GM19397 (cell line): ENCODE results near the gene GPR139.

ENCODE experiments used
- ATAC-seq: cut with Tn5 transposase; IDR thresholded peaks from one replicate; pipeline ENCODE4 v1.9.1; 2021; ENCODE audit warnings: mild to moderate bottlenecking, moderate library complexity; ENCODE audit not compliant: unreplicated experiment

GPR139 gene

DNA sequence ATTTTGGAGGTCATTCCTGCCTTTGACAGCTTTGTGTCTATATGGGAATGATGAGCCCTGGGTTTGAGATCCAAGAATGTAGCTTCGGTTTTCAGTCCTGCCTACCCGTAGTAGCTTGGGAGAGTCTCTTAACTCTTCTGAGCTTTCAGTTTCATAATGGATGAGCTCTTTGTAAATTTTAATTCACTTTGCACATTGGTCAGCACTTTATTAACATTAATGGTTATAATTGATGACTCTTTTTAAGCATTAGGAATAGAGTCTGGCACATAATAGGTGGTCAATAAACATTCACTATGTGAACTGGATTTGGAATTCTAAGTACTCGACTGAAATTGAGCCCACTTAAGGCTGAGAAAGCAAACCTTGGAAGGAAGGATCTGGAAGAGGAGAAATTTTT, 17.3 kb downstream of the GPR139 start:
- no peak for ATAC-seq

DNA sequence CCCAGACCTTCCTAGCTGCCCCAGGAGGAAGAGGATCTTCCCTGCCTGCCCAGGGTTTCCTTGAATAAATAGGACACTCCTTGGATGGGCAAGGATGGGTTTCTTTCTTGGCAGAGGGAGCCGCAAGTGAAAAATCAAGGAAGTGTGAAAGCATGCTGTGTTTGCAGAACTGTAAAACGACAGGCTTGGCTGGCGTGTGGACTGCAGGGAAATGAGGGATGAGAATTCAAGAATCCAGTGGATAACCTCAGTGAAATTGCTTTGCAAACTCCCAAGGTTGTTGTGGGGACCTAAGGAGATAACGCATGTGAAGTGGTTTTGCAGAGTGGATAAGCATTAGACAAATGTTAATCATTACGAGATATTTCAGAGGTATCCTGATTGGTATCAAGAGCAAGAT, 20.4 kb downstream of the GPR139 start:
- ATAC-seq: no peak

DNA sequence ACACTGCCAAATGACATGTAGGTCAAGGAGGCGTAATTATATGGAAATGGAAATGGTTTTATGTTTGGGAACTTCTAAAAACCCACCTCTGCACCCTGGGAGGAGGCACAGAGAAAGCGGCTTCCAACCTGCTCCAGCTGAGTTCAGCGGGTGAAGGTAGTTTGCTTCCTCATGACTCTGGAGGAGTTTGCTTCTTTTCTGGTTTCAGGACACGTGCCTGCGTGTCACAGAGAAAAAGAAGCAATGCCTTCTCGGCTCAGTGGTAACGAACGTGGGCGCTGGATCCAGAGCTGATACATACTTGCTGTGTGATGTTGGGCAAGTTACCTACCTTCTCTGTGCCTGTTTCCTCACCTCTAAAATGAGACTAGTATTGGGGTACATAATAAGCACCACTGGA, 22.1 kb downstream of the GPR139 start:
- ATAC-seq: no peak

DNA sequence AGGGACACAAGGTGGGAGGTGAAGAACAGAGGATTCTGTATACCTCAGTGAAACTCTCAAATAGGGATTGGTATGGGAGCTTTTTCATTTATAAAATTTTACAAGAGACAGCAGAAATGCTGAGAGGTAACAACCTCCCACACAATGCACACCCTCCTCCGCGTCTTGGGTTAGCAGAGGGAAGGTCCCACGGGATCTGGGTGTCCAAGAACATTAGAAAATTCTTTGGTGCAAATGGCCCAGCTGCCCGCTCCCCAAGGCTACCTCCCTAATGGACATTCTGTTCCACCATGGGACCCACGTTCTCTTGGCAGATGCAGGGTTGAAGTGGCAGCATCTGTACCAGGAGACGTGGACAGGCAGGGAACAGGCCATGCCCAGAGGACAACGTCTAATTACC, 22.5 kb downstream of the GPR139 start:
- ATAC-seq: no peak

DNA sequence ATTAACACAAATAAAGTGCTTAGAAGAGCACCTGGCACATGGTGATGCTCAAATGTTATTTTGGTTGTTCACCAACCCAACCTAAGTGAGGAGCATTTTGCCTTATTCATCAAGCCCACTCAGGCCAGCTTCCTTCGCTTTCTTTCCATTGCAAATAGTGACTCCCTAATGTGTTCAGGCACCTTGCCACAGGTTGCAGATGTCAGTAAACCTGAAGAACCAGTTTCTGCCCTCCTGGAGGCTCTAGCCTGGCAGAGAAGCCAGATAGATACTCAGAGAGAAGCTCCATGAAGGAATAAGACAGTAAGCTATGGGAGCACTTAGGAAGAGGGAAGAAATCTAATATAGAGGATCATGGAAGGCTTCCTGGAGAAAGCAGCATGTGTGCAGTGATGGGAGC, 23.9 kb downstream of the GPR139 start:
- ATAC-seq: no peak

DNA sequence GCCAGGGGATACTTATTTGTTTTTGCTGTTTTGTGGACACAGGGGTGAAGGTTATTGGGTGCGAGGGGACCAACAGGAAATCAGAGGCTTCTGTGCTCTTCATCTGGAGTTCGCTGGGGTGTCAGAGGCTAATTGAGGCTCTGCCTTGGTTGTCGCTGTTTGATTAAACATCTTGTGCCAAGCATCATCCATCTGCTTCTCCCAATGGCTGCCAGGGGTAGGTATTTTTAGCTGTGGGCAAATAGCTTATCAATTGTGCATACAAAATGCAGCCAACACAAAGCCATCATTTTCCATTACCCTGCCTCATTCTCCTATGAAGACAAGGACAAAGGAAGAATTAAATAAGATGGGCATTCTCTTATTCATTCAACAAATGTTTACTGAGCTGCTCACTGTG, 27.8 kb downstream of the GPR139 start:
- no peak for ATAC-seq

DNA sequence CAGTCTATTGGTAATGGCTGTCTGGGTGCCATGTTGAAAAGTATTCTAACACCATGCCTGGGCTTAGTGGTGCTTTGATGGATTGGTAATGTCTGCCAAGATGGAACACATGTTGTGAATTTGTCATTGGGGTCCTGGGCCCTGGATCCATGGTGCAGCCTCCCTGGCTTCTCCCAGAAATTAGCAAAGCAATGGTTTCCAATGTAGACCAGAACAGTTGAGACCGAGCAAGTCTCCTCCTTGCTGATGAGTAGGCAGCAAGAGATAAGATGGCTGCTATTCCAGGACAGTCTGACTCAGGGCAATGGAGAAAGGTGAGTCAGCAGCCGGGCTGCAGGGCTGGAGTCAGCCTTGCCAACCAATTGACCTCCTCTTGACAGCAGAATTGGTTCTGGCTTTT, 30.8 kb downstream of the GPR139 start:
- ATAC-seq: no peak

DNA sequence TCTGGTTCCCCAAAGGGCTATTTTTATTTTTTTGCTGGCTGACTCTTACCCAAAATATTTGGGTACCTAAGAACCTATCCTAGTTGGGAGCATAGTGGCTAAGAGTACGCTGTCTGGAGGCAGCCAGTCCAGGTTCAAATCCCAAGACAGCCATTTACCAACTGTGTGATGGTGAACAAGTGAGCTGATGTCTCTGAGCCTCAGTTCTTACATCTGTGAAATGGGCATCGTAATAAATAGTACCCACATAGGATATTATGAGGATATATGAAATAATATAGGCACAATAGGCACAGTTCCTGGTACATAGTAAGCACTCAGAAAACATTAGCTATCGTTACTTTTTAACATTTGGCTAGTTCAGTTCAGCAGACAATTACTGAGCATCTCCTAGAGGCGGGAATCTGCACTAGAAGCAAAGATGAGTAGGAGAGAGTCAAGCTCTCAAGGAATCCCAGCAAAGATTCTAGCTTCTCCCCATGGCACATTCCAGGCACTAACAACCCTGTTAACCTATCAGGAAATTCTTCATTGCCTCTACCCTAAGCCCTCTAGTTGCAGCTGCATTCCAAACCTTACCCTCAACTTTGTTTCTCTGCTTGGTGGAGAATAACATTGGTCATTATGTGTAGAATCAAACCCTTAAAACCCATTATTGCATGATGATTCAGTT, 31.6 kb downstream of the GPR139 start:
- no peak for ATAC-seq

DNA sequence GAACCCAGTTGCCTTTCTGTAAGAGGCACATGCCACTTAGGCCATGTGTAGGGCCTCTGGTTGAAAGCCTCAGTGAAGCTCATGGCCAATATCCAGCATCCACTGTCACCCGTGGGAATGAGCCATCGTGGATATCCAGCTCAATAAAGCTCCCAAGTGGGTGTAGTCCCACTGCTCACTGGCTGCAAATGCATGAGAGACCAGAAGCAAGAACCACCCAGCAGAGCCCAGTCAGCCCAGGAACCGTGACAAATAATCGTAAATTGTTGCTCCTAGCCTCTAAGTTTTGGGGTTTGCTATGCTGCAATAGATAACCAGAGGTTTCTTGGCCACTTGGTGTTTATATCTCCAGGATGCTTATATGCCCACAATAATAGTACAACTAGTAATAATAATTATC, 33.7 kb downstream of the GPR139 start:
- ATAC-seq: no peak

DNA sequence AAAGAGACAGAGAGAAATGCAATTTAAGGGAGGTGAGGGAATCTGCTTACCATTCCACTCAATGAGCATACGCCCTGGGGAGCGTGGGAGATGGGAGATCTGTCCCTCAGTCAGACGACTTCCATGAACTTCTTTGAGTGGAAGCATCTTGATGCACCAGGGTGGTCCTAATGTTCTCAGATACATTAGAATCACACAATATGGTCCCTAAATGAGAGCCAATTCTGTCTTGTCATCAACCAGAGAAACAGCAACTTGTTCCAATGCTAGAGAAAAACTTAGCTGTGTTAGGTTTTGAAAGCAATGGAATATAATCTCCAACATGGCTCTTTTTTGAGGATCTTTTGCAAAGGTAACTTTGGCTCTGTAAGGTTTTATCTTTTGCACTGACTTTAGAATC, 44.1 kb downstream of the GPR139 start:
- no peak for ATAC-seq

DNA sequence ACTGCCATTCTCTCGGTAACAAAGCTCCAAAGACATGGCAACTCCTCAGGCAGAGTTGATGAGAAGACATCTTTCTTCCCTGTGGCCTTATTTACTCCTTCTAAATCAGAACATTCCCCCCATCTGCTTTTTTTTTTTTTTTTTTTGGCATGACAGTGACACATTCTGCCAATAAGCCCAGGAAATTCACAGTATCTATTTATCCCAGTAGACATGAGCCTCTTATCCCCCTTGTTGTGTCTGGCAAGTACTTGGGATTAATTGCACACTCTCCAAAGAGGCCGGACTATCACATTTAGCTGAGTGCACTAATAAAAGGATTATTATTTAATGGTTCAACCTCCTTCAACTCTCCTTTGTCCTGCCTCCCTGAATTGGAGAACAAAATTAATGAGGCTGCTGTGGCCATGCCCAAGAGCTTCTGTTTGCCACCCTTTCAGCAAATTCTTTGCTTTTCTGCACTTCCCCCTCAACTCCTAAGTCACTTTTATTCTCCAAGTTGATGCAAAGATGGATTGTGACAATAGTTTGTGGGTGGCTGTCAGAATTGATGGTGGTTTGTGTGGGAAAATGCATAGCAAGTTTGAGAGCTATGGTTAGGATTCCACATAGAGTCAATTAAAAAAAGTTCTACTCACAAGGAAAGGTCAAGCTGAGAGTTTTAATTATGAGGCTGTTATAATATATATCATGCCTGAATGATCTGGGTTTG, 47.2 kb downstream of the GPR139 start:
- no peak for ATAC-seq

DNA sequence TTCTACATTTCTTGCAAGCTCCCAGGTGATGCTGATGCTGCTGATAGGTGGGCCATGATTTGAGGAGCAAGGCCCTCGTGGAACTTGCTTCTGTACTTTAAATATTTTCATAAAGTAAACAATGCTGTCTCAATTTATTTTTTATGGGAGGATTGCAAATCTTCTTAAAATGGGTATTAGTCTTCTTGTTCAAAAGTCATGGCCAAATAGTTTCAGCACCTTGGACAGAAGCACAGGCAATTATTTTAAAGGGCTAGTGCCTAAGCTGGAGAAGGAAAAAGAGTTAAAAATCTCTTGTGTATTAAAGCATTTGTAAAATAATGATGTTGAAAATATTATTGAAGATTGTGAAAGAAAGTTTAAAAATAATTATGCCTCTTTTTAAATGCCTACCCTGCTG, 50.5 kb downstream of the GPR139 start:
- no peak for ATAC-seq

DNA sequence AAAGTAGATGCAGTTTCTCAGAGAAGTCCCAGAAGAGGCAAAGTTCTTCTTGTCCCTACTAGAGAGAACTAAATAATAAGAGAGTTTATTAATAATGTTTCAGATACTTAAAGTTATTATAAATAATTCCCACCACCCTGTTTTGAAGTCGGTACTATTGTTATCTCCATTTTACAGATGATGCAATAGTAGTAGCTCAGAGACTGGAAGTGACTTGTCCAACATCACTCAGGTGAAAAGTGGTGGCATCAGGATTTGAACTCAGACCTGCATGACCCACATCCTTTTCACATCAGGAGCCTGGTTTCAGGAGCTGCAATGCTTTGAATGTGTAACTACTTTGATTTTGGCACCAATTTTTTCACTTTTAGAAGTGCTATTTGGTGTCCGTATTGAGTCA, 52.7 kb downstream of the GPR139 start:
- no peak for ATAC-seq

DNA sequence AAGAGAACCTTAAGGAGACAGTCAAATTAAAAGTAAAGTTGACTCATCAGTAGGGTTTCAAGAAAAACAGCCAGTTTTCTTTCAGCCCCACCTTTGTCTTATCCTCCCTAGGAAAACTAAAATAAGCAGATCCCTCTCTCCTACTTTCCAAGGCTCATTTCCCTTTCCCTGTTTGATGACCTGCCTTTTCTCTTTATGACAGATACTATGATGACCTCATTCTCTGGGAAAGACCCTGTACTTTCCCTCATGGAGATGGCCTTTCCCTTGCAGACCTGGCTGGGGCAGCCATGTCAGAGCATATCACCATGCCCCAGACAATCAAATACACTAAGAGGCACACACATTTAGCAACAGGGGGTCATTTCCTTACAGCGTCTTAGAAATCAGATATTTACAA, 53.6 kb downstream of the GPR139 start:
- no peak for ATAC-seq

DNA sequence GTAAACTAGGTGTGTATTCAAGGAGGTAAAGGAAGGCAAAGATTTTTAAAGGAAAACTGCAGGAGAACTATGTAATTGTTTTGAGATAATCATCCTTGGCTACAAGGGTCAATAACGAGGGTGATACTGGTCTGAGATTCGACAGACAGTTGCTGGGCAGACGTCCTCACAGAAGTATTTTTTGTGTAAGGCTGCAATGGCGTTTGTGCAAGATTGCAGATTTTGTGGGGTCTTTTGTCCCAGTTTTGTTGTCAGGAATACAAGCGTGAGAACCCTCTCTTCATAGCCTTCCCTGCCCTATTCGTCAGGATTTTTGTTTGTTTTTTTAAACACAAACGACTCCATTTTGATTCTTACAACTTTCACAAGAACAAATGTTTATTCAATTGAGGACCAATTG, 57.5 kb downstream of the GPR139 start:
- ATAC-seq: no peak

DNA sequence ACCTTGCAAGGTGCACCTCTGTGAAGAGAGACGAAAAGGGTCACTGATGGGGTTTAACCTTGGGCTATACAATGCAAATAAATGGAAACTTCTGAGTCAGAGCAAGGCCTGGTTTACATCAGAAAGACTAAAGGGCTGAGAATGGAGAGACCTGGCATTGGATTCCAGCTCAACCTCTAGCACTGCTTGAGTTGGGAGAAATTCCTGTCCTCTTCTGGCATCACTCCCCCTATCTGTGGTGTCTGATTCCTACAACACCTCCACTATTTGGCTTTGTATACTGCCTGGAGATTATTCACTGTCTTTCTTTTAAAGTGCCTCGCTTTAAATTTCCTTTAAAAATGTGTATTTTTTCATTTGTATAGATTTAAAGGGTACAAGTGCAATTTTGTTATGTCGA, 68.8 kb downstream of the GPR139 start:
- ATAC-seq: no peak

DNA sequence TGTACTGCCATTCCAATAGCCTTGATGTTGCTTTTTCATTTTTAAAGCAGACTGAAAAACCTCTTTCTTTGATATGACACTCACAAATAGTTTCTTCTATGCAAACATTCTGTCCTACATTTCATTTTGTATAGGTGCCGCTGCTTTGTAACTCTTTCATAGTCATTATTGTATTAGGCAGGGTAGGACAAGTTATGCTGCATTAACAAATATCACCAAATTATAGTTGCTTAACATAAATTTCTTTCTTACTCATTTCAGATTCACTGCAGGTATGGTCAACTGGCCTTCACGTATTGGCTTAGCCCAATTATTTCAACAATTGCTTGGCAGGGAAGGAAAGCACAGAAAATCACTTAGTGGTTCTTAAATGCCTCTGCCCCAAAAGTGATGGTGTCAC, 70.8 kb downstream of the GPR139 start:
- no peak for ATAC-seq

DNA sequence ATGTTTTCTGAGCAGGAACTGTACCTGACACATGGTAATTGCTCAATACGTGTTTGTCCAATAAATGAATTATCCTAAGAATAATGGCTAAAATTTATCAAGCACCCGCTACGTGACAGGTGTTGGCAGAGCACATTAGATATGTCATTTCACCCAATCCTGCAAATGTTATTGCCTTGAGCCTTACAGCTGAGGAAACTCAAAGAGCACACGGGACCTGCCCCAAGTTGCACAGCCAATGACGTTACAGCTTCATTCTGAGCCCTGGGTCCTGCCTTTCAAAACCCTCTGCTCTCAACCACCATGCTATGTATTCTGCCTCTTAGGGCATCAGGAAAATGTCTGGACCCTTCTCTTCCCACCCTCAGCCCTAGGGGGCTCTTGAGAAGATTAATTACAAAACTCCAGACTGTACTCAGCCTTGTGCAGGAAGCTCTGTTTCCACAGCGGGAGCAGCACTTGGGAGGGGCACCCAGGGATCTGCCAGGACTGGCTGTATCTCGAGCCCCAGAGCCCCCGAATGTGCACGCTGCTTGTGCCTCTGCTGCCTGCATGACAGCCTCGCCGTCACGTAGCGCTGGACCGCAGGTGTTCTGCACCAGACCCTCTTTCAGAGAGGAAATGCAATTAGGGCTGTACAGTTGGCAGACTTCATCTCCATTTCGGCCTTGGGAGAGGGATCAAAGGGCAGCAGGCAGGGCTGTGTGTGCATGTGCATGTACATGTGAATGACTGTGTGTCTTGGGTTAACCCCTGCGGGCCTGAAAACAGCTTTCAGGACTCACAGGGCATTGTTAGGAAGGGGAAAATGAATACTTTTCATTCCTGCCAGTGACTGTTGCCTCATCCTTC, 71.6 kb downstream of the GPR139 start:
- ATAC-seq: no peak

DNA sequence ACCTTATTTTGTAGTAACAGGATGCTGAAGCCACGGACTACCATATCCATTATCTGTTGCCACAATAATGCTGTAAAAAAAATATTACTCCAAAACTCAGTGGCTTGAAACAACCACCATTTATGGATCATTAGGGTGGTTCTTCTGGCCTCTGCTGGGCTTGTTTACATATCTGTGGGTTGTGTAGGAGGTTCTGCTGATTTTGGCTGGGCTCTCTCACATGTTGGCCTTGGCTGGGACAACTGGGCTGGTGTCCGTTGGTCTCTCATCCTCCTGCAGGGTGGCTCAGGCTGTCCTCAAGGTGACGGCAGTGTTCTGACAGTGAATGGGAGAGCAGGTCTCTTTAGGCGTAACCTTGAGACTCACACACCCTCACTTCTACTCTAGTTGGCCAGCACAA, 76.0 kb downstream of the GPR139 start:
- ATAC-seq: no peak

DNA sequence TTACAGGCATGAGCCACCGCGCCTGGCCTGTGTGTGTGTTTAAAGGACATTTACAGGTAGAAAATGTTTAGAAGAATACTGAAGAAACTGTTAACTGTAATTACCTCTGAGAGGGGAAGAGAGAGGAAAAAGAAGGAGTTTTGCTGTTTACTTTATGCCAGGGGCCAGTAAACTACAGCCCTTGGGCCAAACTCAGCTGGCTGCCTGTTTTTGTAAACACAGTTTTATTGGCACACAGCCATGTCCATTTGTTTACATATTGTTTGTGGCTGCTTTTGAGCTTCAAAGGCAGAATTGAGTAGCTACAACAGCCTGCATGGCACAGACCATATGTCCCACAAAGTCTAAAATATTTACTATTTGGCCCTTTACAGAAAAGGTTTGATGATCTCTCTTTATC, 76.4 kb downstream of the GPR139 start:
- no peak for ATAC-seq

DNA sequence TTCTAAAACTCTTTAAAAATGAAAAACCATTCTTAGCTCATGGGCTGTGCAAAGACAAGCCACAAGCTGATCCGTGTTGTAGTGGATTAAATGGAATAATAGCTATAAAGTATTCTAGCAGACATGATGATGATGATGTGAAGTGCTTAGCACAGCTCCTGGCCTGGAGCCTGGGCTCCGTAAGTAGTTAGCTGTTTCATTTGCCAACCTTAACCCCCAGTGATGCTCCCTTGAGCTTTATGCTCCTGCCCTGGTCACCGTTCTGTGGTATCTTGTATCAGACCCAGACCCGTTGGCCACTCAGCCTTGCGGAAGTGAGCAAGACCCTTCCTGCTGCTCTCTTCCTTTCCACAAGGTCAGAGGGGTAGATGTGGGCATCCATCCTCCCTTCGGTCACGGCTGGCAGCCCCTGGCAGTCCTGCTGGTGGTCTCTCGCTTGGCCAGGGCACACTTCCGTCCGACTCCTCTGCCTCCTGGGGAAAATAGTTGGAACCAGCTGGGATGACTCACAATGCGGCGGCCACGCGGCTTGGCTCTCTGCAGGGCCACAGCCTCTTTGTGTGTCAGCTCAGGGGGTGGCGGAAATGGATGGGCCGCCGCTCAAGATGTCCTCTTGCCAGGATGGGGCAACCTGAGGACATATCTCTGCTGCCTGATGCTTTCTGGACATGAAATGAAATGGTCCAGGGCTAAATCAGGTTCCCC, 79.1 kb downstream of the GPR139 start:
- no peak for ATAC-seq
